Thyroid gland (tissue), 4 donors: ENCODE data around the gene MTG2.

Experiments
- CTCF ChIP-seq, 6 experiments: fragments of 200-600 bp in 3 of 6; fragments of 450-650 bp in 3 of 6; sonication (generic) in 3 of 6; IDR thresholded peaks; one replicate each; pipeline ENCODE4 v1.5.1; 2016 to 2019; ENCODE audit warnings: antibody characterized with exemption in 6 of 6, mild to moderate bottlenecking in 2 of 6, inconsistent platforms in 1 of 6, moderate library complexity in 1 of 6
- POLR2A ChIP-seq, 2 donors: fragments of 450-650 bp; IDR thresholded peaks; one replicate each; pipeline ENCODE4 v1.6.1; 2017; ENCODE audit warnings: antibody characterized with exemption in 2 of 2, mild to moderate bottlenecking in 2 of 2, moderate library complexity in 1 of 2

GRCh38 chr20:62142252-62143080 lies 40.4 kb upstream of the MTG2 start:
- TF ChIP-seq CTCF (IDR thresholded peaks at IDR 0.05) (no peak), POLR2A (IDR thresholded peaks at IDR 0.05) (no peak)
